ENCODE results near the gene PMS1. TPM values are rescaled to one million over a fixed set of nuclear protein-coding genes. Genes with fewer than 3 reads are reported as not detected.
A peak's percentile ranks its signal among the peaks of the same experiment; 100 is the strongest.
"Not testable (repeated sequence)": the region's sequence is repeated elsewhere in the genome, so short reads cannot be mapped to it uniquely, and the experiment has no call there.

PMS1 gene
- total RNA-seq, 1 donor from 2014 or later, result 18.8 TPM

DNA sequence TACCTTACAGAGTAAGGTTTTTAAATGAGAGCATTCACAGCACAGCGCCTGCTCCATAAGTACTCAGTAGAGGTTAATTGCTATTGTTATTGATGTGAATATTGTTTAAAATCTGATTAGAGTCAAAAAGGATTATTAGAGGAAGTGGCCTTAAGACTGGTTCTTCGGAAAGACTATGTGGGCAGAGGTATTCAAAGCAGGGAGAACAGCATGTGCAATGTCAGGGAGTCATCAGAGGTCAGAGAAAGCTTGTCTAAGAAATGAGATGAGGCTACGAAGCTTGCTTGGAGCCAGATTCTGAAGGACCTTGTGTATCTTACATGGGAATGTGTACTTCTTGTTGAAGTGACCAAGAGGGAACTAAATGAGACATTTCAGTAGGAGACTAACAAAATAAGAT, 49.8 kb downstream of the PMS1 start:
- H3K27me3 ChIP-seq (ENCODE audit: control insufficient read depth, insufficient read depth, low read length), result no peaks in the 10 kb centered on the region
- DNase-seq (ENCODE audit: low read depth), result no peak
- TF ChIP-seq CTCF (IDR thresholded peaks at IDR 0.05; ENCODE audit: insufficient read depth, low read length, poor library complexity, severe bottlenecking), result no peak
- H3K4me3 ChIP-seq (ENCODE audit: low read depth, low read length), result no peak overlapping the region
- H3K36me3 ChIP-seq (ENCODE audit: control insufficient read depth, insufficient read depth, low read length), result no peaks in the 10 kb centered on the region

DNA sequence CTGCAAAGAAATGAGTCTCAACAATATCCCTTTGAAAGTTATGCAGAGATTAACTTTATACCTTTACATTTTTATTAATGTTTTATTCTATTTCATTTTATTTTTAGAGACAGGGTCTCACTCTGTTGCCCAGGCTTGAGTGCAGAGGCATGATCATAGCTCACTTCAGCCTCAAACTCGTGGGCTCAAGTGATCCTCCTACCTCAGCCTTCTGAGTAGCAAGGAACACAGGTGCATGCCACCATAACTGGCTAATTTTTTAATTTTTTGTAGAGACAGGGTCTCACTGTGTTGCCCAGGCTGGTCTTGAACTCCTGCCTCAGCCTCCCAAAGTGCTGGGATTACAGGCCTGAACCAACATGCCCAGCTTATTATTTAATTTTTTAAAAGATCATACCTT, 50.4 kb downstream of the PMS1 start:
- not testable (repeated sequence) for DNase-seq (ENCODE audit: low read depth); H3K4me3 ChIP-seq (ENCODE audit: low read depth, low read length); H3K36me3 ChIP-seq (ENCODE audit: control insufficient read depth, insufficient read depth, low read length); H3K27me3 ChIP-seq (ENCODE audit: control insufficient read depth, insufficient read depth, low read length)

GRCh38 chr2:189835855-189836558, 51.8 kb downstream of the PMS1 start:
- H3K4me3 ChIP-seq (ENCODE audit: low read depth, low read length), result no peak overlapping the region
- TF ChIP-seq CTCF (IDR thresholded peaks at IDR 0.05; ENCODE audit: insufficient read depth, low read length, poor library complexity, severe bottlenecking), result no peak

DNA sequence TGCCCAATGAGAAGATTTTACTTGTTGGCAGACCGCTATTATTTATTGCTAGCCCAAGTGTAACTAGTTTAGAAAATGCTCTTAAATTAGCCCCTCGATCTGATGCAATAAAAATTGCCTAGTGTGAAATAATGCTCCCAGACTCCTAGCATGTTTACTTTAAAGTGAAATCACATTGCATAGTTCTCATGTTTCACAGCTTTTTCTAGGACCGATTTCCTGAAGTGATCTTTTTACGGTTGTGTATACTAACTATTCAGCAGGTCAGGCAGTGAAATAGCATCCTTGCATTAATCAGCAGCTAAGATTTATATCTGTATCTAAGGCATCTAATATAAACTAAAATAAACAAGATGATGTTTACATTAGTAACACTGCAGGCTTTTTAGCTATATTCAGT, 52.4 kb downstream of the PMS1 start:
- Histone ChIP-seq H3K27me3 (ENCODE audit: control insufficient read depth, insufficient read depth, low read length) (no peaks in the 10 kb centered on the region), H3K36me3 (ENCODE audit: control insufficient read depth, insufficient read depth, low read length) (no peaks in the 10 kb centered on the region), H3K4me3 (ENCODE audit: low read depth, low read length) (no peak overlapping the region)
- TF ChIP-seq CTCF (IDR thresholded peaks at IDR 0.05; ENCODE audit: insufficient read depth, low read length, poor library complexity, severe bottlenecking), result no peak
- peak; percentile 54 for DNase-seq (ENCODE audit: low read depth)

More at GRCh38 chr2:189835855-189836558, 51.8 kb downstream of the PMS1 start:
- no peak for DNase-seq (ENCODE audit: low read depth)
- H3K27me3 ChIP-seq (ENCODE audit: control insufficient read depth, insufficient read depth, low read length), result no peaks in the 10 kb centered on the region
- no peaks in the 10 kb centered on the region for H3K36me3 ChIP-seq (ENCODE audit: control insufficient read depth, insufficient read depth, low read length)

DNA sequence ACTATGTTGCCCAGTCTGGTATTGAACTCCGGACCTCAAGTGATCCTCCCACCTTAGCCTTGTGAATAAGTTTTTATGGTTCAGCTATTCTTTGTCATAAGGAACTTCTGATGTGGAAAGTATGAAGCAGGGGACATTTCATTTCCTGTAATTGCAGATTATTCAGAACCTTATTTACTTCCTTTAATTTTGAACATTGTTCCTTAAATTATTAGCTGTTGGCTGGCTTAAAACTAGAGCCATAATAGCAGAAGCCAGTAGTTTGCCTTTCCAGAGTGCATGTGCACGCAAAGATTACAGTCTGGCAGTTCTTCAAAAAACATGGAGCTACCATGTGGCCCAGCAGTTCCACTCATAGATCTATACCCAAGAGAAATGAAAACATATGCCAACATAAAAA, 53.1 kb downstream of the PMS1 start:
- TF ChIP-seq CTCF (IDR thresholded peaks at IDR 0.05; ENCODE audit: insufficient read depth, low read length, poor library complexity, severe bottlenecking), result no peak
- H3K4me3 ChIP-seq (ENCODE audit: low read depth, low read length), result no peak overlapping the region
- H3K27me3 ChIP-seq (ENCODE audit: control insufficient read depth, insufficient read depth, low read length), result no peaks in the 10 kb centered on the region
- H3K36me3 ChIP-seq (ENCODE audit: control insufficient read depth, insufficient read depth, low read length), result no peaks in the 10 kb centered on the region
- no peak for DNase-seq (ENCODE audit: low read depth)

GRCh38 chr2:189841019-189841418, 56.8 kb downstream of the PMS1 start:
- no peak for TF ChIP-seq CTCF (IDR thresholded peaks at IDR 0.05; ENCODE audit: insufficient read depth, low read length, poor library complexity, severe bottlenecking)
- H3K27me3 ChIP-seq (ENCODE audit: control insufficient read depth, insufficient read depth, low read length), result no peaks in the 10 kb centered on the region
- no peak overlapping the region for H3K4me3 ChIP-seq (ENCODE audit: low read depth, low read length)
- no peaks in the 10 kb centered on the region for H3K36me3 ChIP-seq (ENCODE audit: control insufficient read depth, insufficient read depth, low read length)
- no peak for DNase-seq (ENCODE audit: low read depth)
